NB4 (cell line): ENCODE measurements around the gene APMAP.

Source experiments
- DNase-seq: peaks from one replicate; pipeline ENCODE4 v3.0.0; 2010; ENCODE audit warnings: low read depth
- H3K4me3 ChIP-seq: one replicate; pipeline ENCODE4 v1.5.1; 2011; ENCODE audit warnings: mild to moderate bottlenecking, low read depth, low read length, moderate library complexity
- CTCF ChIP-seq: IDR thresholded peaks from one replicate; pipeline ENCODE4 v1.5.1; 2012; ENCODE audit warnings: low read depth, low read length
- MAX ChIP-seq: IDR thresholded peaks from 2 replicates; pipeline ENCODE4 v1.6.1; 2011; ENCODE audit warnings: low read depth, low read length
- MYC ChIP-seq: IDR thresholded peaks from 2 replicates; pipeline ENCODE4 v1.6.1; 2011; ENCODE audit warnings: low read depth, low read length
- POLR2A ChIP-seq: IDR thresholded peaks from 2 replicates; pipeline ENCODE4 v1.6.1; 2011; ENCODE audit warnings: mild to moderate bottlenecking; ENCODE audit not compliant: insufficient read length; ENCODE audit errors: extremely low read depth

Gene APMAP

GRCh38 chr20:25020901-25021301 lies 28.4 kb upstream of the APMAP start:
- H3K4me3 ChIP-seq = no peak overlapping the region
- TF ChIP-seq MYC = no peak
- TF ChIP-seq MAX = no peak
- no peak for TF ChIP-seq POLR2A
- TF ChIP-seq CTCF = no peak
- DNase-seq = no peak

DNA sequence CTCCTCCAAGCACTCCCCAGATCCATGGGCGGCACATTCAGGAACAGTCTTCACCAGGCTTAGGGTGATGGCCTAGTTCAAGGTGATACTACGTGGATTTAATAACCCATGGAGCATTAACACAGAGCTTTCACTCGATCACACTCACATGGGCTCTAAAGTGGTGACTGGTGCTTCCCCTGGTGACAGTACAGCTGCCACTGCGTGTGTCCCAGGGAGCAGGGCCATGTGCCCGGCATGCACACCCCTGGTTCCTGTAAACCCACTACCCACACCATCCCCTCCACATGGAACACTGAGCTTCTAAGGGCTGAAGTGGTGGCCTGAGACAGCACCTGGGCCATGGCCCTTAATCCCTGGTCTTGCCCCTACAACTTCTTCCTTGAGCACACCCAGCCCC lies 27.8 kb upstream of the APMAP start:
- H3K4me3 ChIP-seq = no peak overlapping the region
- TF ChIP-seq MYC (no peak), MAX (no peak), CTCF (no peak), POLR2A (no peak)
- DNase-seq = no peak

- no peak for DNase-seq
- TF ChIP-seq MYC (no peak), CTCF (no peak), POLR2A (no peak), MAX (no peak)
- no peak overlapping the region for H3K4me3 ChIP-seq
Measured at GRCh38 chr20:25019381-25020155, 27.0 kb upstream of the APMAP start.

DNA sequence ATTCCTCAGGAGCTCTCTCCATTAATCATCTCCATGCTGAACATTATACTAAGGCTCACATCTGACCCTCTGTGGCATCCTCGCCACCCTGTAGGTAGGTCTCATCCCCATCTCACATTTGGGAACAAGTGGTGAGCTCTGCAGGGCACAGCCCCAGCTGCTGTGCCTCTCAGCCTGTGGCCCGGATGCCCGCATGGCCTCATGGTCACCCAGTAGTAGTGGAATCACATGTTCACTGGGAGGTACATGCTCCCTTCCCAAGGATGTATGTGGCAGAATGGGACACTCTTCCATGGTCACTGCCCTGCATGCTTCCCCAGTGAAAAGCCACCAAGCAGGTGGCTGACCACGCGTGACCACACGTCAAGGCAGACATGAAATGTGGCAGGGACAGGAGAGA lies 26.3 kb upstream of the APMAP start:
- TF ChIP-seq MAX (no peak), CTCF (no peak), POLR2A (no peak), MYC (no peak)
- no peak overlapping the region for H3K4me3 ChIP-seq
- no peak for DNase-seq

- no peak for TF ChIP-seq MYC
- no peak overlapping the region for H3K4me3 ChIP-seq
- no peak for DNase-seq
Measured at GRCh38 chr20:25018425-25018824, 25.9 kb upstream of the APMAP start.

DNA sequence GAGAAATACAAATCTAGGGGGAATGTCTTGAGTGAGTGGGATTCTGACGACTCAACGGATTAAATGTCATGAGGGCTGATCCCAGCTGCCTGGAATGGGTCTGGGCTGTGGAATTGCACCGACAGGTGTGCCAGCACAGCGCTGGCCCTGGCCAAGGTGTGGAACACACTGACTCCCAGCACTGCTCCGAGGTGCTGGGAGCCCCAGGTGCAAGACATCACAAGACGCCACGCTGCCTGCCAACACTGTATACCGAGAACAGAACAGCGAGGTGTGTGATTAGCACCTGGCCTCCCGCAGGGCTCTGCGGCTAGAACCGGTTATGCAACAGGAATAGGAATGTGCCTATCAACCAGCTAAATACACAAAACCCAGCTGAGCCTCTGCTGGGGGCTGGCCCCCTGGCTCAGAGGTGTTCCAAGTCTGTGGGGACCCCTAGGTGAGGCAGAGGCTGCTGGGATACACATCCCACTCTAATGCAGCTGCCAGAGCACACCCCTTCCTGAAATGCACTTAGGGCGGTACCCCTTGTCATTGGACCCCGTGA lies 24.8 kb upstream of the APMAP start:
- no peak for DNase-seq
- TF ChIP-seq POLR2A (no peak), MYC (no peak), CTCF (no peak), MAX (no peak)

More for the DNA sequence above, 24.8 kb upstream of the APMAP start:
- no peak overlapping the region for H3K4me3 ChIP-seq
